Left colon (tissue), 2 donors: ENCODE measurements around the gene FADS2. TPM values are rescaled to one million over a fixed set of nuclear protein-coding genes. Genes with fewer than 3 reads are reported as not detected.
"Not testable (repeated sequence)": the region's sequence is repeated elsewhere in the genome, so short reads cannot be mapped to it uniquely, and the experiment has no call there.

Experiments used
- ATAC-seq: fragments of 200-7000 bp; cut with Tn5 transposase; one replicate; pipeline ENCODE4 v1.9.1; 2020; ENCODE audit warnings: mild to moderate bottlenecking, moderate library complexity
- DNase-seq, 2 donors: peaks; one replicate each; pipeline ENCODE4 v3.0.0-alpha.2; 2020
- intact Hi-C, 2 donors: fragments of 100-400 bp; cut with DNase I in 1 of 2; cut with micrococcal nuclease in 1 of 2; formaldehyde crosslinking; loops; one replicate each; pipeline versions ENCODE4 v1.11.2 to v1.14.0; 2022; cut with DNase I, micrococcal nuclease
- total RNA-seq, 2 donors: library from RNA; stranded (reverse); fragmentation: NEBNext Ultra II Directional; extraction: Animal tissue kit (Norgen Biotek cat#: 25700); gene quantifications; one replicate each; pipeline ENCODE4 v1.2.1, GENCODE V29; 2021
- donor health status: DM: no; HTN: no; CAD: no.
- donor health status: DM: yes; HTN: yes; CAD: no.

Gene FADS2
- total RNA-seq, 2 donors from 2014 or later, result 3.1 to 5.6 TPM

DNA sequence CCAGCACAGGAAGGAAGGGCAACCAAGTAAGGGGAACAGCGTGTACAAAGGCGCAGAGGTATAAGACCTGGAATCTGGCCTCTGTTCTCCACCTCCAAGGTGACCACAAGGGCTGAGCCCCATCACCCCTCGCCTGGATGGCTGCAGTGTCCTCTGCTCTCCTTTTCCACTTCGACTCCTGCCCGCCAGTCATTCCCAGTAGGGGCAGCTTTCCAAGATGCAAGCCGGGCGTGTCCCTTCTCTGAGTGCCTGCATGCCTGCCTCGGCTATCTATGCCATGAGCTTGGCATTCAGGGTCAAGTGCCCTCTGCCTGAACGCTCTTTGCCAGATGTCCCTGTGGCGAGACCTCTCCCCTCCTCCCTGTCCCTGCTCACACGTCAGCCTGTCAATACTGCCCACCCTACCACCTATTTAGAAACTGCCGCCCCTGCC lies 46.3 kb downstream of the FADS2 start:
- DNase-seq, result no peak
- no peak for ATAC-seq
- intact Hi-C loops, result no loop called here

- intact Hi-C loops, result no loop called here
- no peak for ATAC-seq
- no peak for DNase-seq
These were observed 46.8 kb downstream of the FADS2 start for GRCh38 chr11:61874853-61875252.

DNA sequence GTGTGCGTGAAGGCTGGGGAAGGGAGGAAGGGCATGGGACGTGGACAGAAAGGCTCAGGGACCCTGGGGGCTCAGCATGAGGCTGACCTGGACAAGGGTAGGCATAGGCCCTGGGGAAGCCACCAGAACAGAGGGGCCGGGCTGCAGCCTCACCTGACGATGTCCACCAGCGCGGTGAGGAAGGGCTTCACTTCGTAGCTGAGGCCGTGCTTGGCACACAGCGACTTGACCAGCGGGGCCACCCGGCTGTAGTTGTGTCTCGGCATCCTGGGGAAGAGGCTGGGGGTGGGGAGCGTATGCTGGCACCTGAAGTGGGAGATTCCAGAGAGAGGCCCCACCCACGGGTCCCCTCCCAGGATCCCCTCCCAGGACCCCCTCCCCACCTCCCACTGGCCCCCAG lies 47.6 kb downstream of the FADS2 start:
- DNase-seq (no peak), ATAC-seq (no peak)
- intact Hi-C loops, result no loop called here

GRCh38 chr11:61879152-61879551 lies 51.1 kb downstream of the FADS2 start:
- intact Hi-C loops, result no loop called here
- no peak for ATAC-seq
- DNase-seq, result no peak

- intact Hi-C loops, result no loop called here
- ATAC-seq (no peak), DNase-seq (no peak)
These were observed 51.9 kb downstream of the FADS2 start for GRCh38 chr11:61880031-61880430.

GRCh38 chr11:61880454-61880853 lies 52.4 kb downstream of the FADS2 start:
- no peak for ATAC-seq
- intact Hi-C loops, result no loop called here
- no peak for DNase-seq

- DNase-seq (no peak), ATAC-seq (no peak)
- intact Hi-C loops, result no loop called here
These were observed 53.3 kb downstream of the FADS2 start for GRCh38 chr11:61881397-61881796.

GRCh38 chr11:61882267-61882666 lies 54.2 kb downstream of the FADS2 start:
- intact Hi-C loops, ATAC-seq: not testable (repeated sequence)

GRCh38 chr11:61882879-61883278 lies 54.8 kb downstream of the FADS2 start:
- intact Hi-C loops, result no loop called here
- no peak for DNase-seq
- no peak for ATAC-seq

More at GRCh38 chr11:61882267-61882666, 54.2 kb downstream of the FADS2 start:
- not testable (repeated sequence) for DNase-seq

DNA sequence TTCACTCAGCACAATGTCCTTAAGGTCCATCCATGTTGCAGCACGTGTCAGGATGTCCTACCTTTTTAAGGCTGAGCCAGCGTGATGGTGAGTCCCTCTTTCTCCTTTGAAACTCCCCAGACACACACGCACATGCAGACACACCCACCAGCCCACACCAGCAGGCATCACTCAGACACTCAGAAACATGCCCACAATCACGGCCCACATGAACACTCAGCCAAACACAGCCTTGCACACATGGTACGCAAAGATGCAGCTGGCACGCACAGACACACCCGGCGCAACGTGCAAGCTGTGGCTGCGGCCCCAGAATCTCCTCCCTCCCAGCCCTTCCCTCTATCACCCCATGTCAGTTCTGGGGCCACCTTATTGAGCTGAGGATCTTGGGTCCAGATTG lies 55.2 kb downstream of the FADS2 start:
- DNase-seq (no peak), ATAC-seq (no peak)
- intact Hi-C loops, result no loop called here

DNA sequence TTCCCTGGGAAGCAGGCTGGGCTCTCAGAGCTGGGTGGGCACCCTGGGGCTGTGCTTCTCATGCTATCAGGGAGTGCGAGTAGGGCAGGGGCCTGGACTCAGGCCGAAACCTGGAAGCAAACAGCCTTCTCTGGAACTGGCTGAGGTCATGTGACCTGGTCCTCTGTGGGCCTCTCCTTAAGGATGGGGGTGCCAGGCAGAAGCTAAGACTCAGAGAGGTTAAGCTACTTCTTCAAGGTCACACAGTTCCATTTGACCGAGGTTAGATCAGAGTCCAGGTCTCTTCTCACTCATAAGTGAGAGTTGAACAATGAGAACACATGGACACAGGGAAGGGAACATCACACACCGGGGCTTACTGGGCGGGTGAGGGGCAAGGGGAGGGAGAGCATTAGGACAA lies 55.8 kb downstream of the FADS2 start:
- ATAC-seq, result no peak
- DNase-seq, result no peak
- intact Hi-C loops, result no loop called here

- DNase-seq, result no peak
- intact Hi-C loops, result no loop called here
- ATAC-seq, result no peak
These were observed 57.2 kb downstream of the FADS2 start for GRCh38 chr11:61885166-61885778.

GRCh38 chr11:61885784-61886580 lies 57.9 kb downstream of the FADS2 start:
- intact Hi-C loops, result no loop called here
- no peak for DNase-seq
- no peak for ATAC-seq

DNA sequence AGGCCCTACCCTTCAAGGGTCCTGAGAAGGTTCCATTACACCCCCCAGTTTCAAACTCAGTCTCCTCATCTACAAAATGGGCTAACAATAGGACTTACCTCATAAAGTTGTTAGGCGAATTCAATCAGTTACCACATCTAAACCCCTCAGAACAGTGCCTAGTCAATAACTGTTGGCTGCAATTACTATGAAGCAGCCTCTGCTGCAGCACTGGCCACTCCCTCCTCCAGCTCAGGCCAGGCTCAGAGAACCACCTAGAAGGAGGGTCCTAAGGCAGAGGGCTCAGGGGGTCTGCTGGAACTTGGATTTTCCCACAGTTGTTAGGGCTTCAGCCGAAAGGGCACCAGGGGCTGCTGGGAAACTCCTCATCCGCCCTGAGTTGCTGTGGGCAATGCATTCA lies 58.5 kb downstream of the FADS2 start:
- intact Hi-C loops, result no loop called here
- ATAC-seq (no peak), DNase-seq (no peak)

- DNase-seq, result peak; percentile 32 to 46
- intact Hi-C loops, result no loop called here
- ATAC-seq, result no peak
These were observed 59.9 kb downstream of the FADS2 start for GRCh38 chr11:61887839-61888494.

GRCh38 chr11:61888590-61888989 lies 60.5 kb downstream of the FADS2 start:
- ATAC-seq (no peak), DNase-seq (no peak)
- intact Hi-C loops, result no loop called here

DNA sequence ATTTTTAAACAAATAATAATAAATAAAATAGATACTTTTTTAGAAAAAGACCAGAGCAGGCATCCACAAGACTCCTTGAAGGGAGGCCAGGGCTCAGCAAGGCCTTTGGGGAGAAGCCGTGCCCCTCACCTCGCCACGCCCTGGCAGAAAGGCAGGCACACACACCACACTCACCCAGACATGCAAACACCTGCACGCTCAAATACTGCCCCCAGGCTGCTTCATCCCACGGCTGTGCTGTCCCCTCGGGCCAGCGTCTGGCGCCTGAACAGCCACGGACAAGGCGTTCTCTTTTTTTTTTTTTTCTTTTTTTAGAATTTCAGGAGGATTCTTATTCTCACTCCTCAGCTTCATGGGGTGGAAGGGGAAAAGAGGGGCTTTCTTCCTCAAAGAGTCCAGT lies 61.7 kb downstream of the FADS2 start:
- no peak for ATAC-seq
- intact Hi-C loops, result loop anchor here in 1 of 2 donors (10.0 kb wide), 2 partner anchors 85 to 195 kb away; no protein-coding TSS in a partner anchor

GRCh38 chr11:61890529-61891330 lies 62.6 kb downstream of the FADS2 start:
- peak; percentile 27 for ATAC-seq
- intact Hi-C loops, result loop anchor here in 1 of 2 donors (10.0 kb wide), 2 partner anchors 86 to 194 kb away; no protein-coding TSS in a partner anchor
- DNase-seq, result peak; percentile 43 to 62

More for the DNA sequence above, 61.7 kb downstream of the FADS2 start:
- no peak for DNase-seq
